ENCODE data around the gene HRAS. TPM values are rescaled to one million over a fixed set of nuclear protein-coding genes. Genes with fewer than 3 reads are reported as not detected.

The HRAS gene
- total and polyA plus RNA-seq, 2 of the 13 experiments (the other 11 are each of a cell fraction or from before 2014, with no cell fraction given): 32.9 to 50.0 TPM

- TF ChIP-seq, protein P1, sequence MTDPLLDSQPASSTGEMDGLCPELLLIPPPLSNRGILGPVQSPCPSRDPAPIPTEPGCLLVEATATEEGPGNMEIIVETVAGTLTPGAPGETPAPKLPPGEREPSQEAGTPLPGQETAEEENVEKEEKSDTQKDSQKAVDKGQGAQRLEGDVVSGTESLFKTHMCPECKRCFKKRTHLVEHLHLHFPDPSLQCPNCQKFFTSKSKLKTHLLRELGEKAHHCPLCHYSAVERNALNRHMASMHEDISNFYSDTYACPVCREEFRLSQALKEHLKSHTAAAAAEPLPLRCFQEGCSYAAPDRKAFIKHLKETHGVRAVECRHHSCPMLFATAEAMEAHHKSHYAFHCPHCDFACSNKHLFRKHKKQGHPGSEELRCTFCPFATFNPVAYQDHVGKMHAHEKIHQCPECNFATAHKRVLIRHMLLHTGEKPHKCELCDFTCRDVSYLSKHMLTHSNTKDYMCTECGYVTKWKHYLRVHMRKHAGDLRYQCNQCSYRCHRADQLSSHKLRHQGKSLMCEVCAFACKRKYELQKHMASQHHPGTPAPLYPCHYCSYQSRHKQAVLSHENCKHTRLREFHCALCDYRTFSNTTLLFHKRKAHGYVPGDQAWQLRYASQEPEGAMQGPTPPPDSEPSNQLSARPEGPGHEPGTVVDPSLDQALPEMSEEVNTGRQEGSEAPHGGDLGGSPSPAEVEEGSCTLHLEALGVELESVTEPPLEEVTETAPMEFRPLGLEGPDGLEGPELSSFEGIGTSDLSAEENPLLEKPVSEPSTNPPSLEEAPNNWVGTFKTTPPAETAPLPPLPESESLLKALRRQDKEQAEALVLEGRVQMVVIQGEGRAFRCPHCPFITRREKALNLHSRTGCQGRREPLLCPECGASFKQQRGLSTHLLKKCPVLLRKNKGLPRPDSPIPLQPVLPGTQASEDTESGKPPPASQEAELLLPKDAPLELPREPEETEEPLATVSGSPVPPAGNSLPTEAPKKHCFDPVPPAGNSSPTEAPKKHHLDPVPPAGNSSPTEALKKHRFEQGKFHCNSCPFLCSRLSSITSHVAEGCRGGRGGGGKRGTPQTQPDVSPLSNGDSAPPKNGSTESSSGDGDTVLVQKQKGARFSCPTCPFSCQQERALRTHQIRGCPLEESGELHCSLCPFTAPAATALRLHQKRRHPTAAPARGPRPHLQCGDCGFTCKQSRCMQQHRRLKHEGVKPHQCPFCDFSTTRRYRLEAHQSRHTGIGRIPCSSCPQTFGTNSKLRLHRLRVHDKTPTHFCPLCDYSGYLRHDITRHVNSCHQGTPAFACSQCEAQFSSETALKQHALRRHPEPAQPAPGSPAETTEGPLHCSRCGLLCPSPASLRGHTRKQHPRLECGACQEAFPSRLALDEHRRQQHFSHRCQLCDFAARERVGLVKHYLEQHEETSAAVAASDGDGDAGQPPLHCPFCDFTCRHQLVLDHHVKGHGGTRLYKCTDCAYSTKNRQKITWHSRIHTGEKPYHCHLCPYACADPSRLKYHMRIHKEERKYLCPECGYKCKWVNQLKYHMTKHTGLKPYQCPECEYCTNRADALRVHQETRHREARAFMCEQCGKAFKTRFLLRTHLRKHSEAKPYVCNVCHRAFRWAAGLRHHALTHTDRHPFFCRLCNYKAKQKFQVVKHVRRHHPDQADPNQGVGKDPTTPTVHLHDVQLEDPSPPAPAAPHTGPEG (CRISPR knock-in tag; IDR thresholded peaks at IDR 0.05): peak; percentile 79
- TF ChIP-seq, protein P2, sequence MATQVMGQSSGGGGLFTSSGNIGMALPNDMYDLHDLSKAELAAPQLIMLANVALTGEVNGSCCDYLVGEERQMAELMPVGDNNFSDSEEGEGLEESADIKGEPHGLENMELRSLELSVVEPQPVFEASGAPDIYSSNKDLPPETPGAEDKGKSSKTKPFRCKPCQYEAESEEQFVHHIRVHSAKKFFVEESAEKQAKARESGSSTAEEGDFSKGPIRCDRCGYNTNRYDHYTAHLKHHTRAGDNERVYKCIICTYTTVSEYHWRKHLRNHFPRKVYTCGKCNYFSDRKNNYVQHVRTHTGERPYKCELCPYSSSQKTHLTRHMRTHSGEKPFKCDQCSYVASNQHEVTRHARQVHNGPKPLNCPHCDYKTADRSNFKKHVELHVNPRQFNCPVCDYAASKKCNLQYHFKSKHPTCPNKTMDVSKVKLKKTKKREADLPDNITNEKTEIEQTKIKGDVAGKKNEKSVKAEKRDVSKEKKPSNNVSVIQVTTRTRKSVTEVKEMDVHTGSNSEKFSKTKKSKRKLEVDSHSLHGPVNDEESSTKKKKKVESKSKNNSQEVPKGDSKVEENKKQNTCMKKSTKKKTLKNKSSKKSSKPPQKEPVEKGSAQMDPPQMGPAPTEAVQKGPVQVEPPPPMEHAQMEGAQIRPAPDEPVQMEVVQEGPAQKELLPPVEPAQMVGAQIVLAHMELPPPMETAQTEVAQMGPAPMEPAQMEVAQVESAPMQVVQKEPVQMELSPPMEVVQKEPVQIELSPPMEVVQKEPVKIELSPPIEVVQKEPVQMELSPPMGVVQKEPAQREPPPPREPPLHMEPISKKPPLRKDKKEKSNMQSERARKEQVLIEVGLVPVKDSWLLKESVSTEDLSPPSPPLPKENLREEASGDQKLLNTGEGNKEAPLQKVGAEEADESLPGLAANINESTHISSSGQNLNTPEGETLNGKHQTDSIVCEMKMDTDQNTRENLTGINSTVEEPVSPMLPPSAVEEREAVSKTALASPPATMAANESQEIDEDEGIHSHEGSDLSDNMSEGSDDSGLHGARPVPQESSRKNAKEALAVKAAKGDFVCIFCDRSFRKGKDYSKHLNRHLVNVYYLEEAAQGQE (IDR thresholded peaks at IDR 0.05; ENCODE audit: borderline replicate concordance in 1 of 2, low read depth in 1 of 2, low read length in 2 of 2): no peak; a peak in 1 of 4 replicates
- TF ChIP-seq ZNF530 (CRISPR knock-in tag; IDR thresholded peaks at IDR 0.05; ENCODE audit: low read depth) (no peak), ASH2L (IDR thresholded peaks at IDR 0.05; ENCODE audit: insufficient read length, low read depth, low read length) (peak; percentile 93), ZNF576 (CRISPR knock-in tag; IDR thresholded peaks at IDR 0.05) (no peak), POLR2G (IDR thresholded peaks at IDR 0.05; ENCODE audit: low read depth, low read length) (peak; percentile 78), ZBTB43 (CRISPR knock-in tag; conservative IDR thresholded peaks at IDR 0.05) (peak; percentile 71; the same call in 1 of the 2 replicates), TAF1 (CRISPR knock-in tag; IDR thresholded peaks at IDR 0.05) (peak; percentile 63; the same call in 1 of the 2 replicates), RAD21 (CRISPR knock-in tag; IDR thresholded peaks at IDR 0.05) (no peak), SNRNP70 (IDR thresholded peaks at IDR 0.05; ENCODE audit: low read depth, low read length) (no peak), ZBTB3 (CRISPR knock-in tag; IDR thresholded peaks at IDR 0.05; ENCODE audit: borderline replicate concordance, low read depth) (no peak), PAF1 (CRISPR knock-in tag; IDR thresholded peaks at IDR 0.05) (no peak), SAFB2 (CRISPR knock-in tag; IDR thresholded peaks at IDR 0.05; ENCODE audit: borderline replicate concordance, low read depth) (no peak; the same call in 1 of the 2 replicates), ZBTB49 (CRISPR knock-in tag; IDR thresholded peaks at IDR 0.05; ENCODE audit: borderline replicate concordance) (no peak)
Measured at GRCh38 chr11:506238-506994, 29.0 kb downstream of the HRAS start (continued).
